NCI-H446 (cell line): ENCODE results near the gene ZNF582.
A peak's percentile ranks its signal among the peaks of the same experiment; 100 is the strongest.

ENCODE experiments used
- DNase-seq, 2 experiments: peaks; one replicate each; lab custom pipeline; 2025; lab: John Stamatoyannopoulos, UW

The ZNF582 gene

GRCh38 chr19:56393119-56394012, at the start of gene ZNF582:
Gene ZNF582 (minus strand): TSS chr19:56393534. CDS start chr19:56391752, 1,782 bp downstream.
- peak in 1 of 2 experiments; percentile 68 for DNase-seq

GRCh38 chr19:56441206-56441792, 48.0 kb upstream of the ZNF582 start:
- no peak for DNase-seq

- no peak for DNase-seq
Measured at GRCh38 chr19:56423985-56424353, 30.6 kb upstream of the ZNF582 start.

- no peak for DNase-seq
Measured at GRCh38 chr19:56423276-56423984, 30.1 kb upstream of the ZNF582 start.

- DNase-seq, result no peak
Measured at GRCh38 chr19:56405062-56405461, 11.7 kb upstream of the ZNF582 start.

DNA sequence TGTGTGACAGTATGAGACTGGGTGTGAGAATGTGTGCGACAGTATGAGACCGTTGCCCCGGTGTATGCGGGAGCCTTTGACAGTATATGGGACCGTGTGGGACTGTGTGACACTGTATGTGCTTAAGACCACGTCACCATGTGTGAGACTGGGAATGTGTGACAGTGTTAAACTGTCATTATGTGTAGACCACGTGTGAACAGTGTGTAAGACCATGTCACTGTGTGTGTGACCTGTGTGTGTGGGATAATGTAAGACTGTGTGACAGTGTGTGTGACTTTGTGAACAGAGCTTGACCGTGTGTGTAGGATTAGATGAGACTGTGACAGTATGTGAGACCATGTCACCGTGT, 11.3 kb upstream of the ZNF582 start:
- no peak for DNase-seq

DNA sequence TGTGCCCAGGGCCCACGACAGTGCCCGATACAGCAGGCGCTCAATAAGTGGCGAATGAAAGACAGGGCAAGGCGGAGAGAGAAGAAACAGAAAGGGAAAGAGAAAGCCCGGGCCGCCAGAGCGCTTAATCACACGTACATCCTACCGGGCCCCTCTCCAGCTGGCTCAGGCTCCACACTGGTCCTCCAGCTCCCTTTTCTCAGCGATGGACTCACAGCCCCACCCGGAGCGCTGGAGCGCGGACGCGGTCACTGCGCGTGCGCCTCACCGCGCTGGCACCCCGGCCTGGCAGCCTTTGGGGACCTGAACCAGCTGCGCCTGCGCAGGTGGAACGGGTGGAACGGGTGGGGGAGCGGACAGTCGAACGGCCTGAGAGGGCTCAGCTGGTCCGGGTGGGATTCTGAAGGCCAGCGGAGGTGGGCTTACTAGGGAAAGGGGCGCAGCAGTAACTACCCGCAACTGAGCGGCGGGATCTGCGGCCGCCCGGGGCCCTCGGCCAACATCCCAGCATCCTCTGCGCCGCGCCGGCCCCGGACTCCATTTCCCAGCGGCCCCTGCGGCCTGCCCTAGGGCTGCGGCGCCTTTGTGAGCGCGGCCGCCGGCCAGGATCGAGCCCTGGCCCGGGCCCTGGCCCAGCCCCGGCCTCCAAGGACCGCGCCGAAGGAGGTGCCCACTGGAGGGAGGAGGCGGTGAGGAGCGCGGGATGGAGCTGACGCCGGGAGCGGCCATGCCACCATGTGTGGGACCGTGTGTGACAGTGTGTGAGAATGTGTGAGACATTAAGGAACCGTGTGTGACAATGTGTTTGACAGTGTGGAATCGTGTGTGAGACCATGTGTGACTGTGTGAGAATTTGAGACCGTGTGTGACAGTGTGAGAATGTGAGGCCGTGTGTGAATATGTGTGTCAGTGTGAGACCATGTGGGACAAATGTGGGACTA, 10.7 kb upstream of the ZNF582 start, which contains the start of gene ZNF583:
TSS of gene ZNF583 (plus strand) at position 569 of the 941 bp plus-strand sequence. CDS start 2,783 bp downstream, outside the sequence.
- peak; percentile 54 to 89 for DNase-seq

GRCh38 chr19:56403261-56403660, 9.9 kb upstream of the ZNF582 start:
- DNase-seq, result no peak

GRCh38 chr19:56400485-56400884, 7.2 kb upstream of the ZNF582 start:
- no peak for DNase-seq

DNA sequence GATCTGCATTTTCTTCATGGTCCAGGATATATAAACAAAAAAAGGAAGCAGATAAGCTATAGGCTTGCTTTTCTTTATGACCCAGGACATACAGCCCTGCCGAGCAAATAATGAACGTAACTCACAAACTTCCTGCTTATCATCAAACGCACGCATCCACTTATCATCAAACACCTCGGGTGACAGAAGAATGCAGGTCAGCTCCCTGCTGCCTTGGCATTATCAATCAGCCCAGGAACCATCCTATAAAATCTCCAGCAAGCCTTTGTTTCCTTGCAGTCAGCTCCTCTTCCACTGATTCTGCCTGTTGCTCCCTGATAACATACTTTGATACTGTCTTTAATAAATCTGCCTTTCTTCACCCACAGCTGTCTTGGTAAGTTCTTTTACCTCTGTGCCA, 5.5 kb upstream of the ZNF582 start:
- no peak for DNase-seq

GRCh38 chr19:56383826-56384605, 9.3 kb downstream of the ZNF582 start:
- DNase-seq, result no peak

DNA sequence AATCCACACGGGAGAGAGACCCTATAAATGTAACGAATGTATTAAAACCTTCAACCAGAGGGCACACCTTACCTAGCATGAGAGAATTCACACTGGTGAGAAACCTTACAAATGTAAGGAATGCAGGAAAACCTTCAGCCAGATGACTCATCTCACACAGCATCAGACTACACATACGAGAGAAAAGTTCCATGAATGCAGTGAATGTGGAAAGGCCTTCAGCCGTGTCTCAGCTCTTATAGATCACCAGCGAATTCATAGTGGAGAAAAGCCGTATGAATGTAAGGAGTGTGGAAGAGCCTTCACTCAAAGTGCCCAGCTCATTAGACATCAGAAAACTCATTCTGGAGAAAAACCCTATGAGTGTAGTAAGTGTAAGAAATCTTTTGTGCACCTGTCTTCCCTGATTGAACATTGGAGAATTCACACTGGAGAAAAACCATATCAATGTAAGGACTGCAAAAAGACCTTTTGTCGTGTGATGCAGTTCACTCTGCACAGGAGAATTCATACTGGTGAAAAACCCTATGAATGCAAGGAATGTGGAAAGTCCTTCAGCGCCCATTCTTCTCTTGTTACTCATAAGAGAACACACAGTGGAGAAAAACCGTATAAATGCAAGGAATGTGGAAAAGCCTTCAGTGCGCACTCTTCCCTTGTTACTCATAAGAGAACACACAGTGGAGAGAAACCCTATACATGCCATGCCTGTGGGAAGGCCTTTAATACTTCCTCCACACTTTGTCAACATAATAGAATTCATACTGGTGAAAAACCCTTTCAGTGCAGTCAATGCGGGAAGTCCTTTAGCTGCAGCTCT, 16.0 kb downstream of the ZNF582 start:
- no peak for DNase-seq

- DNase-seq, result no peak
Measured at GRCh38 chr19:56372281-56372680, 21.1 kb downstream of the ZNF582 start.

DNA sequence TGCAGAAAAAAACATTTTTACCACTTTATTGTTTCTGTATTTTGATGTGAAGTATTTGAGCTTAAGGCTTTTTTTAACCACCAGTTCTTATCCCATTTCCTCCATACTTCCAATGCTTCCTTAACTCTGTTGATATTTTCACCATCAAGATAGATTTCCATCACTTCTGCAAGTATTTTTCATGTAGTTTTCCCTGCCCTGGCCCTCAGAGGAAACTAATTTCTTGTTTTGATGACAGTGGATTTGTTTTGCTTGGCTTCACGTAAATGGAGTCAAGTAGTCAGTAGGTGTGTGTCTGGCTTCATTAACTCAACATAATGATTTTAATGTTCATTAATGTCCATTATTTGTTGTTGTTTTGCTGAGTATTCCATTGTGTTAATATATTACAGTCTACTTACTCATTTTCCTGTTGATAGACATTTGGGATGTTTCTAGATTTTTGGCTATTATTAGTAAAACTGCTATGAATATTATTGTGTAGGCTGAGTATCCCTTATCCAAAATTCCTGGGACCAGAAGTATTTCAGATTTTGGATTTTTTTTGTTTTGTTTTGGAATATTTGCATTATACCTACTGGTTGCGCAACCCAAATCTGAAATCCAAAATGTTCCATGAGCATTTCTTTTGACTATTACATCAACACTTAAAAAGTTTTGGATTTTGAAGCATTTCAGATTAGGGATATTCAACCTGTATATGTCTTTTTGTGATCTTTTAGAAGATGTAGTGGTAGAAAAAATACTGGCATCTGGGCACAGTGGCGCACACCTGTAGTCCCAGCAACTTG, 23.3 kb downstream of the ZNF582 start:
- DNase-seq, result no peak

DNA sequence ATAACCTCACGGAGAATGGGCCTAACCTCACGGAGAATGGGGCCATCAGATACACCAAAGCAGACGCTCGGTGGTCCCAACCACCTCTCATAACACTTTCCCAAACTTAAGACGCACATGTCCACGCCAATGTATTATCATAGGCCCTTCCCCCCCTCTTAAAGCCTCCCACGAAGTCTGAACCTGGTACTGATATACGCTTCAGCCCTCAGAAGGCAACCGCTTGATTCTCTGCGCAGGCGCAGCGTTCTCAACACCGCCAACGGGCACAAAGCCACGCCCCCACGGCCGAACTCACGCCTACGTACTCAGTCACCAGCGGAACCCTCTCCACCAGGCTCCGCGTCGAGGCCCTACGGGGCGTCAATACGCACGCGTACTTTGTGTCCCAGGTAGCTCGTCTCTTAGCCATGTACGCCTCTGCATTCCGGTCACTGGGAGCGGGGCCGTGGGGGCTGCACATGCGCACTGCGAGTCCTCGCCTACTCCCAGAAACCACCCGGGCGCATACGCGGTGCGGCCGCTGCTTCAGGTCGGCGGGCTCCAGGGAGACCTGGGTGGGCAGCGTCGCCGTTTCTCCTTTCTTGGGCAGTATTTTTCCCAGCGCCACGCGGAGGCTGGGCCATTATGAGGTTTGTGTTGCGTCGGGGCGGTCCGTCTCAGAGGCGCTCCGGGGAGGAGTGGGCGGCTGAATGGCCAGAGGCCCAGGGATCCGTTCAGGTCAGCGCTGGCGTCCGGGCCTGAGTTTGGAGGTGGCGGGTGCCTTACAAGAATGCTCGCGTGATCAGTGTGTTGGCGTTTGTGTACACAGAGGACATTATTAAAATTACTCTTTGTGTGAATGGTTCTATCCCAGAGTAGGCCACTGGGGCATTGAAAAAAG, 25.3 kb downstream of the ZNF582 start:
- peak; percentile 54 to 87 for DNase-seq

DNA sequence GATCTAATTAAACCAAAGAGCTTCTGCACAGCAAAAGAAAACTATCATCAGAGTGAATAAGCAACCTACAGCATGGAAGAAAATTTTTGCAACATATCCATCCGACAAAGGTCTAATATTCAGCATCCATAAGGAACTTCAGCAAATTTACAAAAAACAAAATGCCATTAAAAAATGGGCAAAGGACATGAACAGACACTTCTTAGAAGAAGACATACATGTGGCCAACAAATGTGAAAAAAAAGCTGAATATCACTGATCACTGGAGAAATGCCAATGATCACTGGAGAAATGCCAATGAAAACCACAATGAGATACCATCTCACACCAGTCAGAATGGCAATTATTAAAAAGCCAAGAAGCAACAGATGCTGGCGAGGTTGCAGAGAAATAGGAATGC, 32.5 kb downstream of the ZNF582 start:
- no peak for DNase-seq

- no peak for DNase-seq
Measured at GRCh38 chr19:56356944-56357343, 36.4 kb downstream of the ZNF582 start.

DNA sequence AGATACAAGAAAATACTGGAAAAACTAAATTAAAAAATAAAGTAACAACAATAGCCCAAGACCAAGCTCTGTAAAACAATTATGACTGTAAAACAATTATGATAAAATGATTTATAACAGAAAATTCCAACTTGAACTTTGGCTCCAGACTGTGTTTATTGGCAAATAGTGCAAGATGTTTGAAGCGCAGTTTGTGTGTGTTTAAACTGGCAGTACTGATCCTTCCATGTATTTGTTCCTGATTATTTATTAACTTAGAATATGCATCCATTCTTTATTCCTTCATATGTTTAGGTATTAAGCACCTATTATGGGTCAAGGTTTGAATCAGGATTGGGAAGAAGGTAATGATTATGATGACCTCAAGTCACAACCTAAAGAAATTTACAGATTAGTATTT, 37.8 kb downstream of the ZNF582 start:
- DNase-seq, result no peak
